PFSK-1 (cell line): Measurements from ENCODE around the gene TMEM132D.

Experiments
- POLR2AphosphoS5 ChIP-seq: IDR thresholded peaks from 2 replicates; pipeline ENCODE4 v1.6.1; 2012; ENCODE audit warnings: low read depth, mild to moderate bottlenecking, control low read depth, low read length, moderate library complexity
- REST ChIP-seq, 2 experiments: IDR thresholded peaks; 2 replicates each; pipeline versions ENCODE4 v1.6.1 to v1.8.0; 2011 to 2012; ENCODE audit warnings: low read depth in 2 of 2, low read length in 2 of 2, control low read depth in 1 of 2, inconsistent platforms in 1 of 2, mild to moderate bottlenecking in 1 of 2, moderate library complexity in 1 of 2; ENCODE audit not compliant: insufficient read depth in 1 of 2
- SIN3A ChIP-seq: IDR thresholded peaks from 2 replicates; pipeline ENCODE4 v1.6.1; 2012; ENCODE audit warnings: mild to moderate bottlenecking, low read length, moderate library complexity, borderline replicate concordance; ENCODE audit not compliant: insufficient read depth
- TAF1 ChIP-seq: IDR thresholded peaks from 2 replicates; pipeline ENCODE4 v1.6.1; 2012; ENCODE audit warnings: low read length, control low read depth, borderline replicate concordance; ENCODE audit not compliant: insufficient read depth

DNA sequence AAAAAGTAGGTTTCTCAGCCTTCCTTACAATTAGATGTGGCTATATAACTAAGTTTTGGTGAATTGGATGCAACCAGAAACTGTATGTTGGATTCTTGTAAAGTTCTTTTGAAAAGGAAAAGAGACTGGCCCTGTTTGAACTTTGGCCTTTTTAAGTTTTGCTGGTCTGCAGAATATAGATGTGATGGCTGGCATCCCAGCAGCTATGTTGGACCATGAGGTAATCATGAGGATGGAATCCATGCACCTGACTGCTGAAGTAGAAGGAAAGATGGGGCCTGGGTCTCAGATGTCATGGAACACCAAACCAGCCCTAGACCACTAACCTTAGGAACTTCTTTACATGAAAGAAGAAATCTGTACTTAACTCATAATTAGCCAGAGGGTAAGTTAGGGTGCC is 568.1 kb downstream of the TMEM132D start:
- TF ChIP-seq POLR2AphosphoS5 (no peak), REST (IDR thresholded peaks at IDR 0.05; ENCODE audit: insufficient read depth in 1 of 2, low read depth in 2 of 2, low read length in 2 of 2) (no peak), SIN3A (no peak), TAF1 (no peak)
